Measurements from ENCODE around the gene AGER. TPM values are rescaled to one million over a fixed set of nuclear protein-coding genes. Genes with fewer than 3 reads are reported as not detected.

AGER gene
- total RNA-seq, 1 experiment from 2014 or later: 14.3 TPM

DNA sequence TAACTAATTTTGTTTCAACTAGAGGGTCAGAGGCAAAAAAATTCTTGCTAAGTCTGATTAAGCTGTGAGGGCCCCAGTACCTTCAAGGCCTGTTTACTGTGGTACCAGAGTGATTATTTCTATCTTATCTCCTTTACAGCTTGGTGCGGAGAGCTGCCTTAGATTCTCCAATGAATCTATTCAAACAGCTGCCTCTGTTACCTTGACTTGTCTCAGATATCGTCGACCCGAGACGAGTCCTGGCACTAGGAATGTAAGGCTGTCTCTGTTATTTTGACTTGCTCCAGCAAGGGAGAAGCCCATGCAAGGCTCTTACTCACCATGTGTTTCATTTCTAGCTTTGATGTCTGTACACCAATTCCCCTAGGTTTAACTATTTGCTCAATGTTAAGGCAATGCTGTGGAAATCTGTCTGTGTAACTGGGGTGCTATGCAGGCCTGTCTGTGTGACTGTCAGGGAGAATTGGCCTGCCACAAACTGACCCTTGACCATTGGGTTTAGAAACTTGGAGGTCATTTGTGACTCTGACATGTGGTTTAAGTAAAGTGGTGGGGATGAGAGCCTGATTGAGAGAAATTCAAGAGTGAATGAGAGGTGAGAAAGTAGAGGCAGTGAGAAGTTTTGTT is 43.5 kb downstream of the AGER start:
- Histone ChIP-seq H2BK20ac (ENCODE audit: low read depth, low read length, poor library complexity, severe bottlenecking) (no peak overlapping the region), H3K23ac (ENCODE audit: insufficient read length, low read depth, low read length) (no peak overlapping the region), H3T11ph (ENCODE audit: low read length) (no peak overlapping the region), H3K23me2 (ENCODE audit: insufficient read length, low read depth, low read length, poor library complexity, severe bottlenecking) (no peaks in the 10 kb centered on the region), H3K14ac (ENCODE audit: insufficient read depth, low read length) (no peak overlapping the region), H3K4me2 (ENCODE audit: insufficient read depth, insufficient read length, low read length) (no peak overlapping the region), H3K9ac (ENCODE audit: extremely low read depth, insufficient read length, low read length) (no peak overlapping the region), H2BK120ac (ENCODE audit: low read depth, low read length, poor library complexity, severe bottlenecking) (no peak overlapping the region), H4K91ac (ENCODE audit: insufficient read length, low read depth, low read length) (no peak overlapping the region), H3K4ac (ENCODE audit: low read depth, low read length) (no peak overlapping the region), H3K79me1 (ENCODE audit: insufficient read depth, low read depth, low read length, poor library complexity, severe bottlenecking) (no peaks in the 10 kb centered on the region), H3K79me2 (ENCODE audit: insufficient read depth, low read length) (no peaks in the 10 kb centered on the region), H2AFZ (ENCODE audit: low read length) (no peak overlapping the region), H3K27ac (ENCODE audit: insufficient read length, low read depth, low read length) (no peak overlapping the region), H2BK12ac (ENCODE audit: insufficient read length, low read depth, low read length) (no peak overlapping the region), H4K20me1 (ENCODE audit: control insufficient read depth, insufficient read depth, insufficient read length) (no peaks in the 10 kb centered on the region), H3K27me3 (ENCODE audit: insufficient read depth, low read length) (no peaks in the 10 kb centered on the region), H3K18ac (ENCODE audit: insufficient read length, low read depth, low read length) (no peak overlapping the region), H3K9me3 (ENCODE audit: control insufficient read depth, low read depth, low read length) (no peaks in the 10 kb centered on the region), H2BK5ac (ENCODE audit: insufficient read length, low read length) (no peak overlapping the region), H3K56ac (ENCODE audit: insufficient read length, low read depth, low read length) (no peak overlapping the region), H4K8ac (replicated peaks; ENCODE audit: insufficient read length, low read depth, low read length) (no peak overlapping the region), H3K4me1 (ENCODE audit: insufficient read depth, low read length) (no peaks in the 10 kb centered on the region), H2BK15ac (ENCODE audit: low read depth, low read length) (no peak overlapping the region), H2AK5ac (ENCODE audit: insufficient read length, low read length) (no peak overlapping the region), H4K5ac (ENCODE audit: insufficient read length, low read depth, low read length) (no peak overlapping the region)
- Mint-ChIP-seq H3K4me3 (no peak overlapping the region), H3K27me3 (ENCODE audit: low read depth) (peaks cover 5% of the 10 kb centered on the region), H3K27ac (no peak overlapping the region), H3K36me3 (ENCODE audit: insufficient read depth in 1 of 3, low read depth in 3 of 3) (no peaks in the 10 kb centered on the region), H3K4me1 (no peaks in the 10 kb centered on the region), H3K9me3 (no peaks in the 10 kb centered on the region)
- TF ChIP-seq, protein P1, sequence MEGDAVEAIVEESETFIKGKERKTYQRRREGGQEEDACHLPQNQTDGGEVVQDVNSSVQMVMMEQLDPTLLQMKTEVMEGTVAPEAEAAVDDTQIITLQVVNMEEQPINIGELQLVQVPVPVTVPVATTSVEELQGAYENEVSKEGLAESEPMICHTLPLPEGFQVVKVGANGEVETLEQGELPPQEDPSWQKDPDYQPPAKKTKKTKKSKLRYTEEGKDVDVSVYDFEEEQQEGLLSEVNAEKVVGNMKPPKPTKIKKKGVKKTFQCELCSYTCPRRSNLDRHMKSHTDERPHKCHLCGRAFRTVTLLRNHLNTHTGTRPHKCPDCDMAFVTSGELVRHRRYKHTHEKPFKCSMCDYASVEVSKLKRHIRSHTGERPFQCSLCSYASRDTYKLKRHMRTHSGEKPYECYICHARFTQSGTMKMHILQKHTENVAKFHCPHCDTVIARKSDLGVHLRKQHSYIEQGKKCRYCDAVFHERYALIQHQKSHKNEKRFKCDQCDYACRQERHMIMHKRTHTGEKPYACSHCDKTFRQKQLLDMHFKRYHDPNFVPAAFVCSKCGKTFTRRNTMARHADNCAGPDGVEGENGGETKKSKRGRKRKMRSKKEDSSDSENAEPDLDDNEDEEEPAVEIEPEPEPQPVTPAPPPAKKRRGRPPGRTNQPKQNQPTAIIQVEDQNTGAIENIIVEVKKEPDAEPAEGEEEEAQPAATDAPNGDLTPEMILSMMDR (conservative IDR thresholded peaks at IDR 0.05): no peak
- WGBS (ENCODE audit: extremely low coverage, insufficient read length, low lambda C conversion rate): no CpG with 5 or more reads among the region's 5 CpGs
- DNase-seq: no peak
